CD4-positive, alpha-beta T cell (primary cell): ENCODE data around the gene TTC27. TPM values are rescaled to one million over a fixed set of nuclear protein-coding genes. Genes with fewer than 3 reads are reported as not detected.

Source experiments
- ATAC-seq: fragments of 200-7000 bp; cut with Tn5 transposase; one replicate; pipeline ENCODE4 v1.10.0; 2022; ENCODE audit warnings: mild to moderate bottlenecking; ENCODE audit not compliant: poor library complexity
- CTCF ChIA-PET: fragments of 350-600 bp; sonication (Branson Sonifier 250); formaldehyde crosslinking; loops from one replicate; lab custom pipeline; 2021; ENCODE audit warnings: antibody characterized with exemption, inconsistent platforms; lab: Charles Lee
- POLR2A ChIA-PET: fragments of 350-600 bp; sonication (Branson Sonifier 250); formaldehyde crosslinking; loops from one replicate; lab custom pipeline; 2021; ENCODE audit warnings: antibody characterized with exemption, inconsistent platforms; lab: Charles Lee
- DNase-seq, 14 experiments: peaks; one replicate each; pipeline ENCODE4 v3.0.0-alpha.2; 2013 to 2020; ENCODE audit warnings: mixed read lengths in 2 of 14
- H3K27ac ChIP-seq, 2 donors: one replicate each; pipeline versions ENCODE4 v1.5.1 to v1.7.0; 2013; ENCODE audit warnings: low read length in 2 of 2, low read depth in 1 of 2, mild to moderate bottlenecking in 1 of 2
- H3K27me3 ChIP-seq, 2 experiments: 1 replicate in 1 of 2; 2 replicates in 1 of 2; pipeline versions ENCODE4 v1.6.1 to v1.7.0; 2013; ENCODE audit warnings: low read length in 2 of 2, control low read depth in 1 of 2, mild to moderate bottlenecking in 1 of 2, moderate library complexity in 1 of 2; ENCODE audit not compliant: insufficient read depth in 2 of 2, control insufficient read depth in 1 of 2
- H3K36me3 ChIP-seq: one replicate; pipeline ENCODE4 v1.6.1; 2013; ENCODE audit warnings: low read length, control low read depth; ENCODE audit not compliant: insufficient read depth
- H3K4me1 ChIP-seq: one replicate; pipeline ENCODE4 v1.6.1; 2013; ENCODE audit warnings: low read length, control low read depth; ENCODE audit not compliant: insufficient read depth
- H3K4me3 ChIP-seq: one replicate; pipeline ENCODE4 v1.5.1; 2013; ENCODE audit warnings: mild to moderate bottlenecking, low read length, moderate library complexity
- H3K9me3 ChIP-seq, 2 experiments: 1 replicate in 1 of 2; 2 replicates in 1 of 2; pipeline versions ENCODE4 v1.6.1 to v1.7.0; 2013; ENCODE audit warnings: low read length in 2 of 2, mild to moderate bottlenecking in 2 of 2, control low read depth in 1 of 2, moderate library complexity in 1 of 2; ENCODE audit not compliant: control insufficient read depth in 1 of 2, insufficient read depth in 1 of 2
- H3K27ac Mint-ChIP-seq: one replicate; pipeline ENCODE4 v1.8.0; 2020; ENCODE audit warnings: mixed read lengths
- H3K27me3 Mint-ChIP-seq: one replicate; pipeline ENCODE4 v1.8.0; 2021; ENCODE audit warnings: mixed read lengths
- H3K36me3 Mint-ChIP-seq: one replicate; pipeline ENCODE4 v1.8.0; 2021; ENCODE audit warnings: low read depth, mixed read lengths
- H3K4me1 Mint-ChIP-seq: one replicate; pipeline ENCODE4 v1.8.0; 2021; ENCODE audit warnings: low read depth, mixed read lengths
- H3K4me3 Mint-ChIP-seq: one replicate; pipeline ENCODE4 v1.8.0; 2020; ENCODE audit warnings: mild to moderate bottlenecking, mixed read lengths
- H3K9me3 Mint-ChIP-seq: one replicate; pipeline ENCODE4 v1.8.0; 2020; ENCODE audit warnings: mixed read lengths
- intact Hi-C, 2 experiments: fragments of 100-400 bp; cut with DNase I in 1 of 2; cut with micrococcal nuclease in 1 of 2; formaldehyde crosslinking; loops; one replicate each; pipeline versions ENCODE4 v1.15.1 to v1.9.0; 2023 to 2025; cut with DNase I, micrococcal nuclease
- total RNA-seq, 174 experiments: library from RNA in 2 of 174; stranded (reverse) in 2 of 174; gene quantifications; one replicate each; pipeline ENCODE4 v1.2.3 and lab custom pipeline; 2021 to 2026
- TF ChIP-seq, protein P1 (sequence below): fragments of 200-600 bp; IDR thresholded peaks from one replicate; pipeline ENCODE4 v1.8.0; 2022; ENCODE audit warnings: antibody characterized with exemption, mild to moderate bottlenecking

The TTC27 gene
- total RNA-seq, 2 experiments from 2014 or later, result 11.6 to 17.6 TPM

DNA sequence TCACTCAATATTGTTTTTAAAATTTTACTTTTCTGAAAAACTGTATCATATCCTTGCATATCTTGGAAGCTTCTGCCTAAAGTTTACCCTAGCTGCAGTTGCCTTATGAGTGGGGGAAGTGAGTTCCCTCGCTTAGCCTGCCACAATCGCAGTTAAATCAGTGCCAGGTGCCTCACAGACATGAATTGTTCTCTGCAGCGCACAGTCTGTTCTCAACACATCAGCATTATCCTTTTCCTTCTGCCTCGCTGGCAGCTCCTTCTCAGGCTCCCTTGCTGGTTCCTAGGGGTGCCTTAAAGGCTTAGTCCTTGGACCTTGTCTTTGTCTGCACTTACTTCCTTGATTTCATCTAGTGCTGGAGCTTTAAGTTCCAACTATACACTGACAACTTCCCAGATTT is 132.8 kb downstream of the TTC27 start:
- ChIA-PET CTCF (no interaction called here), POLR2A (interaction anchor here (0.6 kb wide), 1 partner anchor 79 kb away, joined by 3 read pairs; no protein-coding TSS in a partner anchor)
- intact Hi-C loops, result no loop called here
- Mint-ChIP-seq H3K27me3 (no peaks in the 10 kb centered on the region), H3K4me1 (peaks cover 6% of the 10 kb centered on the region), H3K27ac (no peak overlapping the region), H3K4me3 (no peak overlapping the region), H3K9me3 (no peaks in the 10 kb centered on the region), H3K36me3 (peaks cover 89% of the 10 kb centered on the region)
- Histone ChIP-seq H3K27ac (no peak overlapping the region), H3K27me3 (no peaks in the 10 kb centered on the region), H3K4me1 (peaks cover 3% of the 10 kb centered on the region), H3K36me3 (peaks cover 30% of the 10 kb centered on the region), H3K4me3 (no peak overlapping the region), H3K9me3 (no peaks in the 10 kb centered on the region)
- DNase-seq, result no peak
- no peak for ATAC-seq
- TF ChIP-seq, protein P1, sequence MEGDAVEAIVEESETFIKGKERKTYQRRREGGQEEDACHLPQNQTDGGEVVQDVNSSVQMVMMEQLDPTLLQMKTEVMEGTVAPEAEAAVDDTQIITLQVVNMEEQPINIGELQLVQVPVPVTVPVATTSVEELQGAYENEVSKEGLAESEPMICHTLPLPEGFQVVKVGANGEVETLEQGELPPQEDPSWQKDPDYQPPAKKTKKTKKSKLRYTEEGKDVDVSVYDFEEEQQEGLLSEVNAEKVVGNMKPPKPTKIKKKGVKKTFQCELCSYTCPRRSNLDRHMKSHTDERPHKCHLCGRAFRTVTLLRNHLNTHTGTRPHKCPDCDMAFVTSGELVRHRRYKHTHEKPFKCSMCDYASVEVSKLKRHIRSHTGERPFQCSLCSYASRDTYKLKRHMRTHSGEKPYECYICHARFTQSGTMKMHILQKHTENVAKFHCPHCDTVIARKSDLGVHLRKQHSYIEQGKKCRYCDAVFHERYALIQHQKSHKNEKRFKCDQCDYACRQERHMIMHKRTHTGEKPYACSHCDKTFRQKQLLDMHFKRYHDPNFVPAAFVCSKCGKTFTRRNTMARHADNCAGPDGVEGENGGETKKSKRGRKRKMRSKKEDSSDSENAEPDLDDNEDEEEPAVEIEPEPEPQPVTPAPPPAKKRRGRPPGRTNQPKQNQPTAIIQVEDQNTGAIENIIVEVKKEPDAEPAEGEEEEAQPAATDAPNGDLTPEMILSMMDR, result no peak

DNA sequence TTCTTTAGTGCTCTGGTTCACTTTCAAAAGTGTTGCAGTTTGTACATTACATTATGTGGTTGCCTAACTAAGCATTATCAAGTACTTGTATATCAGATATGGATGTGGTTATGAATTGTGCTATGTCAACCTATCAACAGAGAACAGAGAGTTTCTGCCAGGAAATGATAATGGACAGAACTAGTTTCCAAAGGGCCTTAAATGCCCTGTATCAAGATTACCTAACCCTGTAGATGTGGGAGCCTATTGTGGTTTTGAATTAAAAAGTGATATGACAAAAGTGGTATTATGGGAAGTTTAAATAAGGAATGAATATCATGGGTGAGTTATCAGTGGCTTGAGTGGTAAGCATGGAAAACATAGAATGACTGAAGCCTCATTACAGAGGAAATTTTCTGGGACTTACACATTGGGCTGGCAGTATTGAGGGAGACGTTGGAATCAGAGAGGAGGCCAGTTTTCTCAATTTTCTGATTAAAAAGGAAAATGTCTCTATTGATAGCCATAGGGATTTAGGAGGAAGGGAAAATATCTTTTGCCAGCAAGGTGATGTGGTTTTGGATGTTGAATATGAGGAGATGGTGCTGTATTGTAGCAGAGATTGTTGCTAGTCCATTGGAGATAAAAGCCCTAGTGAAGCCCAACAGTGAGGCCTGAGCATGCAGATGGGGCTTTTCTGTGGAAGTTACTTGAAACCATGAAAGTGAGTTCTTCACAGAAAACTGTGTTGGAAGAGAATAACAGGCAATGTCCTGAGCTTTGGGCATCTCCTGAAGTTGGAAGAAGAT is 140.7 kb downstream of the TTC27 start:
- no peak overlapping the region for H3K4me3 ChIP-seq
- no peaks in the 10 kb centered on the region for H3K27me3 Mint-ChIP-seq
- no peaks in the 10 kb centered on the region for H3K9me3 ChIP-seq
- TF ChIP-seq, protein P1, result no peak
- no peak for DNase-seq
- H3K27ac ChIP-seq, result no peak overlapping the region
- no peaks in the 10 kb centered on the region for H3K9me3 Mint-ChIP-seq
- no peak for ATAC-seq
- intact Hi-C loops, result no loop called here
- H3K27me3 ChIP-seq, result no peaks in the 10 kb centered on the region
- ChIA-PET POLR2A (no interaction called here), CTCF (no interaction called here)
- no peaks in the 10 kb centered on the region for H3K4me1 ChIP-seq
- H3K4me1 Mint-ChIP-seq, result no peaks in the 10 kb centered on the region
- no peak overlapping the region for H3K27ac Mint-ChIP-seq
- H3K36me3 ChIP-seq, result peaks cover 6% of the 10 kb centered on the region
- H3K4me3 Mint-ChIP-seq, result no peak overlapping the region
- peaks cover 39% of the 10 kb centered on the region for H3K36me3 Mint-ChIP-seq

DNA sequence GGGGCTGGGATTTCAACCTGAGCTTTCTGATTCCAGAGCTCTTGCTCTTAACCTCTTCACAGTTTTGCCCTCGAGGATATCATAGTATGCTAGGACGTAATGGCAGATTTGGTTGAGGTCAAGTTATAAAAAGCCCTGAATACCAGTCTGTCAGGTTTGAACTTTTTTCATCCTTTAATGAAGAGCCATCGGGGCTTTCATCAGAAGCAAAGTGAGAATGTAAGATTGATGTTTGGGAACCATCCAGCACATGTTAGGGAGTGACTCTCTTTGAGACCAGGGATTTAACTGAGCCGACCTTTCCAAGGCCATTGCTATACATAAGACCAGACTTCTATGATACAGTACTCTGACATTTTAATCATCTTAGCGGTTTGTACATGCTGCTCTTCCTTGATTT is 142.5 kb downstream of the TTC27 start:
- Histone ChIP-seq H3K27ac (no peak overlapping the region), H3K4me3 (no peak overlapping the region), H3K4me1 (no peaks in the 10 kb centered on the region), H3K9me3 (no peaks in the 10 kb centered on the region), H3K27me3 (no peaks in the 10 kb centered on the region), H3K36me3 (peaks cover 6% of the 10 kb centered on the region)
- ChIA-PET CTCF (no interaction called here), POLR2A (no interaction called here)
- Mint-ChIP-seq H3K27ac (no peak overlapping the region), H3K4me1 (no peaks in the 10 kb centered on the region), H3K4me3 (no peak overlapping the region), H3K9me3 (no peaks in the 10 kb centered on the region), H3K36me3 (peaks cover 36% of the 10 kb centered on the region), H3K27me3 (no peaks in the 10 kb centered on the region)
- intact Hi-C loops, result no loop called here
- ATAC-seq, result no peak
- TF ChIP-seq, protein P1, result no peak
- no peak for DNase-seq
